ENCODE measurements around the gene VEGFB.

VEGFB gene

DNA sequence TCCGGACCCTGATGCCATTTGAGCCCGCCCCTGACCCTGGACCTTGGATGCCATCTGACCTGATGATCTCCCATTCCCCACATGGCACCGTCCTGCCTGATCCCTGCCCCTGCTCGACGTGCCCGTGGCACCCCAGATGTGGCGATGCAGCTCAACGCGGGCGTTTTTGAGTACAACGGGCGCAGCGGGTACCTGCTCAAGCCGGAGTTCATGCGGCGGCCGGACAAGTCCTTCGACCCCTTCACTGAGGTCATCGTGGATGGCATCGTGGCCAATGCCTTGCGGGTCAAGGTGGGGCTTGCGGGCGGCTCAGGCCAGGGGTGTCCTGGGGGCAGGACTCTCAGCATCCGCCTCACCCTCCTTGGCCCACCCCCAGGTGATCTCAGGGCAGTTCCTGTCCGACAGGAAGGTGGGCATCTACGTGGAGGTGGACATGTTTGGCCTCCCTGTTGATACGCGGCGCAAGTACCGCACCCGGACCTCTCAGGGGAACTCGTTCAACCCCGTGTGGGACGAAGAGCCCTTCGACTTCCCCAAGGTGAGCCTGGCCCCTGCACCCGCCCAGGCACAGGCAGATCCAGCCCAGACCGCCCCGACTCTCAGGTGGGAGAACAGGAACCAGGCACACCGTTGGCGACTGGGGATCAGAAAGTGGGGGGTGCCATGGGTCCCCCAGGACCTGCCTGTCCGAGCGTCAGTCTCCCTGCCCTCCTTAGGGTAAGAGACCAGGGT is 28.1 kb downstream of the VEGFB start:
- no peak for DNase-seq (ENCODE audit: low read depth)

DNA sequence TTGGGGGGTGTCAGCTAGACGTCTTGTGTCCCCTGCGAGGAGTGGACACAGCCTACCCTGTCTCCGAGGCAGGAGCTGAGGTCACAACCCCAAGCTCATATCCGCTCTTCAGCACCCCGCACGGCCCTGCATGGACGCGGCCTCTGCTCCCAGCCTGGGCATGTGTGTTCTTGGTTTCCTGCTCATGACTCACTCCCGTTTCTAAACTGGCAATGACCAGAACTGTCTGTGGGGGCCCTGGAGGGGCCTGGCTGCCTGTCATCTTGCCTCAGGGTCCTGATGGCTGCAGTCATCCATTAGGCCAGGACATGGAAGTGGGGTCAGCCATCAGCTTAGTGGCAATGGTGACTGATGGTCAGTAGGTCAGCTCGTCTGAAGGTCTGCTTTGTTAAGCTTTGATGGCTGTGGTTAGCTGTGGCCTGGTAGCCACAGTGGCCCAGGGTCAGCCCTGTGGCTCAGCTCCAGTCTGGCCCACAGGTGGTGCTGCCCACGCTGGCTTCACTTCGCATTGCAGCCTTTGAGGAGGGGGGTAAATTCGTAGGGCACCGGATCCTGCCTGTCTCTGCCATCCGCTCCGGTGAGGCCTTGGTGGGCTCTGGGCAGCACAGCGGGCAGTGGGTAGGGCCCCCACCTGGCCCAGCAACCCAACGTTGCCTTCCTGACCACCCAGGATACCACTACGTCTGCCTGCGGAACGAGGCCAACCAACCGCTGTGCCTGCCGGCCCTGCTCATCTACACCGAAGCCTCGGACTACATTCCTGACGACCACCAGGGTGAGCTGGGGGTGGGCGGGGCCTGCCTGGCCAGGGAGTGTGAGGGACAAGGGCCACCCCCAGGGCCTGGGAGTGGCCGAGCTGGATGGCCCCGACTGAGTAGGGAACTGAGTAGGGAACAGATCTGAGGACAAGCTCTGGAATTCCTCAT is 28.9 kb downstream of the VEGFB start:
- DNase-seq (ENCODE audit: low read depth) = no peak

DNA sequence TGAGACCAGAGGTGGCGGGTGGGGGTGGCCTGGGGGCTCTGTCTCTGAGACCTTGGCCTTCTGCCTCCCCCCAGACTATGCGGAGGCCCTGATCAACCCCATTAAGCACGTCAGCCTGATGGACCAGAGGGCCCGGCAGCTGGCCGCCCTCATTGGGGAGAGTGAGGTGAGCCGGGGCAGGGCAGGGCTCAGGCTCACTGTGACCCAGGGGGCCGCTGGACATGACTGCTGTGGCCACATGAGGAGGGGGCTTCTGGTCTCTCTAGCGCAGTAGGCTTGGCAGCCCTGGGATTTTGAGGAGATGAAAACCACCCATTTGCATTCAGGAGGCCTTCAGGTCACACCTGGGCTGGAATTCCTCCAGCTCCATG is 29.5 kb downstream of the VEGFB start:
- no peak for DNase-seq (ENCODE audit: low read depth)

DNA sequence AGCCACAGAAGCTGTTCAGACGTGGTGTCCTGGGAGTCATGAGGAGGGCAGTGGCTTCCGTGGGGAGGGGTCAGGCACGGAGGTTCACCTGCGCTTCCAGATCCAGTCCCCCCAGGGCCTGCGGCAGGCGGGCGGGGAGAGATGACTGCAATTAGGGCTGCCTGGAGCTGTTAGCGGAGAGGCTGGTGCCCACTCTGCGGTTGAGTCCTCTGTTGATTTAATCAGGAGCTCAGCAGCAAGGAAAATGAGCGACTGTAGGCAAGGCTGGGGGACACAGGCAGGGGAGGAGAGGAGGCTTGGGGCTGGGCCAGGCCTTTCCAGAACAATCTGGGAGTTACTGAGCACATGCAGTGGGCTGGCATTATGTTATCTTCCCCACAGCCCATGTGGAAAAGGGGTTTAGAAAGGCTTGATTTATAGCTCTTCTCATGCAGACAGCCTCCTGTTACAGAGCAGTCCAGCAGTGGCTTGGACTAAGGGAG is 30.0 kb downstream of the VEGFB start:
- DNase-seq (ENCODE audit: low read depth) = no peak

DNA sequence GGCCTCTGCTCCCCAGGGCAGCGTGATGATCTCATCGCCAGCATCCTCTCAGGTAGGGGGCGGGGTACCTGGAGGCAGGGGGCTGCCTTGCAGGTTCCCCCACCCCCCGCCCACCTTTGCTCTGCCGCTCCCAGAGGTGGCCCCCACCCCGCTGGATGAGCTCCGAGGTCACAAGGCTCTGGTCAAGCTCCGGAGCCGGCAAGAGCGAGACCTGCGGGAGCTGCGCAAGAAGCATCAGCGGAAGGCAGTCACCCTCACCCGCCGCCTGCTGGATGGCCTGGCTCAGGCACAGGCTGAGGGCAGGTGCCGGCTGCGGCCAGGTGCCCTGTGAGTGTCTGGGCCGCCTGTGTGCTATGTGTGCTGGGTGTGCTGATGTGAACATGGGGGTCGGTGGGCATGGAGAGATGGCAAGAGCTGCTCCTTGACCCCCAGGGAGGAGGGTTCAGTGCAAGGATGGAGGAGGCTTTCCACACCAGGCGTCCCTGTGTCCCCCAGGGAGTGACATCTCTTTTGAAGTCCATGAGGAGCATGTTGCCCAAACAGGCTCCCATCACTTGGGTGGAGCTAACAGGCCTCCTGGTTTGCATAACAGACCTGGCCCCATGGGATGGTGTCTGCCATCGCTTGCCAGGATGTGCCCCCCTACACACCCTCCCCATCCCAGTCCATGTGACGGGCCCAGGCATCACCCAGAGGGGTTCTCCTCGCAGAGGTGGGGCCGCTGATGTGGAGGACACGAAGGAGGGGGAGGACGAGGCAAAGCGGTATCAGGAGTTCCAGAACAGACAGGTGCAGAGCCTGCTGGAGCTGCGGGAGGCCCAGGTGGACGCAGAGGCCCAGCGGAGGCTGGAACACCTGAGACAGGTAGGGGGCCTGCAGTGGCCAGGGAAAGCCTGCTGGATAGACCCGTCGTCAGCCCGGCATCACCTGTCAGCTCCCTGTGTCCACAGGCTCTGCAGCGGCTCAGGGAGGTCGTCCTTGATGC is 31.1 kb downstream of the VEGFB start:
- no peak for DNase-seq (ENCODE audit: low read depth)

DNA sequence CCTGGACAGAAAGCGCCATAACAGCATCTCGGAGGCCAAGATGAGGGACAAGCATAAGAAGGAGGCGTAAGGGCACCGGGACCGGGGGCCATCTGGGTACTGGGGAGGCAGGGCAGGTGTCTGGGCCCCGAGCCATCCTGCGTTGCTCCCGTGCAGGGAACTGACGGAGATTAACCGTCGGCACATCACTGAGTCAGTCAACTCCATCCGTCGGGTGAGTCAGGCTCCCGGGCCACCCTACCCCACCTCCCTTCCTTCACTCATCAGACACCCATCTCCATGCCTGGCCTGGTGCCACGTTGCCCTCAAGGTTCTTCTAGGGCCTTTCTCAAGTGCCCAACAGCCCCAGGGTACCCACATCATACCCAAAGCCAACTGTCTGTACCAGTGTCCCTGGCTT is 32.0 kb downstream of the VEGFB start:
- DNase-seq (ENCODE audit: low read depth) = no peak

DNA sequence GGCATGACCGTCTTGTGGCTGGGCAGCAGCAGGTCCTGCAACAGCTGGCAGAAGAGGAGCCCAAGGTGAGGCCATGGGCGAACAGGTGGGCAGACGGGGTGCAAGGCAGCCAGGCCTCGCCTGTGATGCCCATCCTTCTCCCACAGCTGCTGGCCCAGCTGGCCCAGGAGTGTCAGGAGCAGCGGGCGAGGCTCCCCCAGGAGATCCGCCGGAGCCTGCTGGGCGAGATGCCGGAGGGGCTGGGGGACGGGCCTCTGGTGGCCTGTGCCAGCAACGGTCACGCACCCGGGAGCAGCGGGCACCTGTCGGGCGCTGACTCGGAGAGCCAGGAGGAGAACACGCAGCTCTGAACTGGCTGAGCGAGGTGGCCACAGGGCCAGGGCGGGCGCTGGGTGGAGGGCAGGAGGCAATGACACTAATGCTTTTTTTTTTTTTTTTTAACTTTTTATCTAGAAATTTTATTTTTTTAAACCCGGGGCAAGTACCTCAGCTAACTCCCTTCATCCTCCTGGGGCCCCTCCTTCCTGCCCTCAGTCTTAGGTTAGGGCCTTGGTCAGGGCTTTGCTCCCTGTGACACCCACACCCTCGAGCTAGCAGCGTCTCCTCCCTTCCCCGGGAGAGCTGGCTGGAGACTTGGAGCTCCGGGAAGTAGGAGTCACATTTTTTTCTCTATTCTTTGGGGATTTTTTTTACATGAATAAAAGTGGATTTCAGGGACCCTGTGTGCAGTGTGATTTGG is 33.0 kb downstream of the VEGFB start:
- DNase-seq (ENCODE audit: low read depth) = no peak

DNA sequence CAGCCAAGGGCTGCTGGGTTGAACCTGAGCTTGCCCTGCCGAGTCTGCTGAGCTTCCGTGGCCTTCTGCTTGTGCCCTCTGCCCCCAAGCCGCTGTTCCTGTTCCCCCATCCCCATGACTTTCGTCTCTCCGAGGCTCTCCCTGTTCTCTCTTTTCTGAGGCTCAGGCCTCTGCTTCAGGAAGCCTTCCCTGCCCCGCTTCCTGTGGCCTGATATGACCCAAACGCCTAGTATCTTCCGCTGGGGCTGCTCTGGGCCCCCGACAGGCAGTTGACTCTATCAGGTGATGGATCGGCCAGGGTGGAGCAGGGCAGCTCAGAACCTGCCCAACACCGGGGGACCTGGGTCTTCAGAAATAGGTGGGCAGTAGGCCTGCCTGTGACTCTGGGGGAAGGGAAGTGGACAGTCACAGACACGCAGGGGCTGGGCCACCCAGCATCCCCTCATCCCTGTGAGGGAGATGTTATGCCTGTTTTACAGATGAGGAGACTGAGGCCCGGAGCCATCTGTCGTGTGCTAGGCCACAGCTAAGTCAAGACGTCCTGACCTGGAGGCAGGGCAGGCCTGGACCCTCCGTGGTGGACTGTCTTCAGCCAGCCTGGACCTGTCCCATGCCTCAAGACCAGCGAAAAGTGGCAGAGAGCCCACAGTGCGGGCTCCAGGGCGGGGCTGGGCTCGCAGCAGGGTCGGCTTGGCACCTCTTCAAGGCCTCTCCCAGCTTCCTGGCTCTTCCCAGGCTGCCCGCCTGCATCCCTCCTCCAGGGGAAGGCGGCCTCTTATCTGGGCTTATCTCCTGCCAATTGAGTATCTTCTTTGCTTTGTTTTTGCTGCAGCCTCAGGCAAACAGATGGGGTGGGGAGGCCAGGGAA is 33.9 kb downstream of the VEGFB start:
- no peak for DNase-seq (ENCODE audit: low read depth)

DNA sequence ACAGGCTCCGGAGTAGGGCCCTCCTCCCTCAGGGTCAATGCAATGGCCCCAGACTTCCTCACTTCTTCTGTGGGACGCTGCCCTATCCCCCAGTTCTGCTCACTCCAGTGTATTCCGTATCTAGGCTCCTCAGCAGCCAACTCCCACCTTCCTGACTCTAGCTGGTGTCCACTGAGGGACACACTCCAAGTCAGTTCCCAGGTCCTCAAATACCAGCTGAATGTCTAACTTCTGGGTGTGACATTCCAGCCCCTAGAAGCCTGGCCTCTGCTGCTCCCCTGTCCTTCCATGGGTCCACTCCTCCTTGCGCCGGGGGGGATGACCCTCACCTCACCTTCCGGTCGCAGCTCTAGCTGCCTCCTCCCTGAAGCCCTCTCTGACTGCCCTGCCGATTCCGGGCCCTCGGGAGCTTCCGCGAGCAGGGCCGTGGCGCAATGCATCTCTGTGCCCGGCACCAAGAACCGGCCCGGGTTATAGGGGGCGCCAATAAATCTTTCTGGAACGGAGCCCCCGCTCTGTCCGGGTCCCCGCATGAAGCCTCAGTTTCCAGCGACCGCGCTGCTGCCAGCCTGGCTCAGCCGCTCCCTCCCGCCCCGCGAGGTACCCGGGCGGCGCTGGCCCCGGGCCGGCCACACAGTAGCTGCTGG is 34.6 kb downstream of the VEGFB start:
- no peak for DNase-seq (ENCODE audit: low read depth)

DNA sequence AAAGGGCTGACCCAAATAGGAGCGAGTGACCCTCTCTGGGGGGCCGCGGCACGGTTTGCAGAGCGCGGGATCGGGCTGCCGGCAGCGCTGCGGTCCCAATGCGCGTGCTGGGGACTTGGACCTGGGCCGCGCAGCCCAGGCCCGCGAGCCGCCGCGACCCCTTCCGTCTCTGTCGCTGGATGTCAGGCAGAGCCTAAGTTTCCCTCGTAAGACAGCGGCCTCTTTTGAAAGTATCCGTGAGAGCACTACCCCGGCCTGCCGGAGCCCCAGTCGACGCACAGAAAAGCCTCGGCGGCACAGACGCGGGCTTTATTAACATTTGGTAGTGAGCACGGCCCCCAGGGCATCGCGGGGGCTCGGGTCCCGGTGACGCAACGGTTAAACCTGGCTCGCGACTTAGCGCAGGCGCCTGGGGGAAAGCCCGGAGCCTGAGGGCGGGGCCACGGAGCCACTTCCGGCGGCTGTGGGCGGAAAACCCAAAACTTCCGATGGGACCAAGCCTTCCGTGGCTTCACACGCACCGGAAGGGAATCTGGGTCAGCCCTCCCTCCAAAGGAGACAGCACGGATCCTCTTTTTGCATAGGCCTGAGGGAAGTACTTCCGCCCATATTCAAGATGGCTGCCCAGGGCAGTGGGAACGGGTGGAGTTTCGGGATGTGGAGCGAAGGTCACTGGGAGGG is 35.3 kb downstream of the VEGFB start:
- peak; percentile 99 for DNase-seq (ENCODE audit: low read depth)

DNA sequence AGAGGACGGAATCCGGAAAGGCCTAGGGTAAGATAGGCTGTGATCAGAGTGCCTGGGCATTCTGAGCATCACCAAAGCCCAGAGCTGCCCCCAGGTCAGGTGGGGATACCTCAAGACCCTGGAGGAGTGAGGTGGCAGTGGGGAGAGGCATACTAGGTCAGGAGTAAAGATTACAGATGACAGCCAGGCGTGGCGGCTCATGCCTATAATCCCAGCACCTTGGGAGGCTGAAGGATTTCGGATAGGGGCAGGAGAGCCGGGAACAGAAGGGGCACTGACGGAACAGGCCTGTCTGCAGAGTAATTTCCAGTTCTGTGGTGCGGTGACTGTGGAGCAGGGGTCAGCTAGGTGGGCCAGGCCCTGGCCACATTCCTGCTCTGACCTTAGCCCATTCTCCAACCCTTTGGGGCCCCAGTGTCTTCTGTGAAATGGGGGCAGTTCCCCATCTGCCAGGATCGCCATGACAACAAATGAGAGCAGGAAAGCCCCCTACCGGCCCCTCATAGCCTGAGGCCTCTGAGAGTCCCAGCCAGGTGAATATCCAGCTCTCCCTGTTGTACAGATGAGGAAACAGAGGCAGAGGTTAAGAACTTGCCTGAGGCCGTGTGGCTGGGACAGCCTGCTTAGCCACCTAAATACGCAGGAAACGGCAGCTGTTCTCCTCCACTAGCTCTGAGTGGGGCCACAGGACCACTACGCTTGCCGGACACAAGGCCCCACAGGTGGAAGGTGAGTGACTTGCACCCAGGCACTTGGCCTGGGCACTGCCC is 40.8 kb downstream of the VEGFB start:
- no peak for DNase-seq (ENCODE audit: low read depth)

DNA sequence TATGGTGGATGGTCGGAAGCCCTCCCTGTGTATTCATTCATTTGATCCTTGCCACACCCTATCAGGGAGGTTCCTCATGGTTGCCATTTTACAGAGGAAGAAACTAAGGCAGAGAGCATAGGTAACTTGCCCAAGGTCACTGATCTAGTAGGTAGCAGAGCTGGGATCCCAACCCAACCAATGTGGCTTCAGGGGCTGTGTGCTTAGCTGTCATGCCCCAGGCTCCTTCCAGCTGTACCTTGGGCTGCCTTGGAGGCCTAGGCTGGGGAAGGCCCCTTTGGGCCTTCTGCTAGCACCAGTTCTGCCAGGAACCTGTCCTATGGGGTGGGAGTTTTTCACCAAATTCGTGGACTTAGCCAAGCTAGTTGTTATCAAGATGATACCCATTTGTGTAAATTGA is 41.5 kb downstream of the VEGFB start:
- no peak for DNase-seq (ENCODE audit: low read depth)

DNA sequence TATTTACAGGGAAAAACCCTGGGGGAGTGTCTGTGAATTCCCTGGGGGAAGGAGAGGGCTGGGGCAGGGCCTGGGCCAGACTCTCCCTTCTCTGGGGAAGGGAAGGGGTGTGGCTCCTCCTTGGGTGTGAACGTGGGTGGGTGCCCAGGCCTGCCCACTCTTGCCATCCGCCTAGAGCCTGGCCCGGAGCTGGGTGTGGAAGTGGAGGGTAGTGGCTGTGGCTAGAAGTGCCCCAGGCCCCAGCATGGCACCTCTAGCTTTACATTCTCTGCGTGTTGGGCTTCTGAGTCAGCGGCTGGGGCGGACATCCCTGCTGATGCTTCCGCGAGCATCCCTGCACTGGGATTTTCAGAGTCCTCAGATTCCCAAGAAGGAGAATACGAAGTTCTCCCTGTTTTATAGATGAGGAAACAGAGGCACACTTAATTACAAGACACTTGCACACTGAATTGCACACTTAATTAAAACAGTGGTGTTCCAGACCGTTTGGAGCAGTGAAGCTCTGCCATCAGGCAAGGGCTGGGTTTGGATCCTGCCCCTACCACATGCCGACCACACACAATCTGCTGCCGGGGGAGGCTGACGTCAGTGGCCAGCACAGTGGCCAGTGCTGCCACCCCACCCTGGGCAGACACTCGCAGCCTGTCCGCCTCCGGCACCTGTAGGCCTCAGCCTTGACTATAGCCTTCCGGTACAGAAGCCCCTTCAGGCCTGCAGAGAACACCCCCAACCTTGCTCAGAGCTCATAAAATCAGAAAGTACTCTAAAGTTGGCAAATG is 42.5 kb downstream of the VEGFB start:
- no peak for DNase-seq (ENCODE audit: low read depth)

DNA sequence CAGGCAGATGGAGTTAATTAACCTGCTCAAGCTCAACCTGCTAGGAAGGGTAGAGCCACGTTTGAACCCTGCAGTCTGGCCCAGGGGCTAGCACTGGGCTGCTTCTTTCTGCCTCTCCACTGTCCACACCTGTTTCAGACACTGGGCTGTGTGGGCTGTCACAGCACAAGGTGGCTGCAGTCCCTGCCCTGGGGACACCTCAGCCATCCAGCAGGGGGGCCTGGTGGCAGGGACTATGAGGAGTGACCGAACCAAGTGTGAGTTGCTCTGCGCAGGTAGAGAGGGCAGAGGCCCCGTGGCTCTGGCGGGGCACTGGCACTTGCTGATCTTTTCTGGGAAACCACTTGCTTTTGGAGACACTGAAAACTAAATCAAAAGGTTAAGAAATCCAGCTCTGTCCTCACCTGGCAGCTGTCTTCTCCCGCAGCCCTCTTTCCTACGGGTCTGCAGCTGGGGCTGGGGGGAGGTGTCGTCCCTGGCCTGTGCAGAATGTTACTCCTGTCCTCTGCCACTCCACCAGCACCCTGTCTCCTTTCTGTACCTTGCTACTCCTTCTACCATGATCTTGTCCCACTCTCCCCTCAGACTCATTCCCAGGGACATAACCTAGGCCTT is 44.3 kb downstream of the VEGFB start:
- no peak for DNase-seq (ENCODE audit: low read depth)

DNA sequence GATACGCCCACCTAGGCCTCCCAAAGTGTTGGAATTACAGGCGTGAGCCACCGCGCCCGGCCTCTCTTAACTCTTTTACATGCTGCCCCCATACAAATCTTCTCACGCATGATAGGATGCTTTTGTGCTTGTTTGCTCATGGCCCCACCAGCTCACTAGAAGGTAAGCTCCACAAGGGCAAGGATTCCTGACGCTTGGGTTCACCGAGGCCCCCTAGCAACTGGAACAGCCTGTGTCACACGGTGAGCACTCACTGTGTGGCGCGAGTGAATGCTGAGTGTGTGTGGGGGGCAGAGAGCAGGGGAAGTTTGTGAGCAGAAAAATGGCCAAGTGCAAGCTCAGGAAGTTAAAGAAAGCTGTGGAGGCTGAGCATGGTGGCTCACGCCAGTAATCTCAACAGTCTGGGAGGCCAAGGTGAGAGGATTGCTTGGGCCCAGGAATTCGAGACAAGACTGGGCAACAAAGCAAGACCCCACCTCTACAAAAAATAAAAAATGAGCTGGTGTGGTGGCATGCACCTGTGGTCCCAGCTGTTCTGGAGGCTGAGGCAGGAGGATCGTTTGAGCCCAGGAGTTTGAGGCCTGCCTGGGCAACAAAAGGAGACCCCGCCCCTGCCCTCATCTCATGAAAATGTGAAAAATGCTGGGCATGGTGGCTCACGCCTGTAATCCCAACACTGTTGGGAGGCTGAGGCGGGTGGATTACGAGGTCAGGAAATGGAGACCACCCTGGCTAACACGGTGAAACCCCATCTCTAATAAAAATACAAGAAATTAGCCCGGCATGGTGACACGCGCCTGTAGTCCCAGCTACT is 47.8 kb downstream of the VEGFB start:
- DNase-seq (ENCODE audit: low read depth) = no peak

DNA sequence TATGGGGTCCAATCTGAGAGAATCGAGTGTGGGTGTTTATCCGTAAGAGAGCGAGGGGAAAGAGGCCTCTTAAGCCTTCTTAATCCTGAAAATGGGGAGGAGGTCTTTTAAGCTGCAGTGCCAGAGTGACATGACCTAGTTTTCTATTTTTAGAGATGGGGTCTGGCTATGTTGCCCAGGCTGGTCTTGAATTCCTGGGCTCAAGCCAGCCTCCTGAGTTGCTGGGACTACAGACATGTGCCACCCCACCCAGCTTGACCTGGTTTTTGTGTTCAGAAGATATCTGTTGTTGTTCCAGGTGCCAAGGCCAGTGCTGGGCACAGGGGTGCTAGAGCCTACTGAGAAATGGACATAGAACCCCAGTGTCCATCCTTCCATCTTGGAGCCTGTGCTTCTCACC is 48.7 kb downstream of the VEGFB start:
- DNase-seq (ENCODE audit: low read depth) = no peak

Measured in HS-5 (cell line).